ENCODE results near the gene BANF1. TPM values are rescaled to one million over a fixed set of nuclear protein-coding genes. Genes with fewer than 3 reads are reported as not detected.

The BANF1 gene
- total and polyA plus RNA-seq, 9 donors = 35.7 to 264 (median 243) TPM

GRCh38 chr11:65988791-65989592 lies 13.3 kb upstream of the BANF1 start:
- WGBS (ENCODE audit: insufficient coverage) = 7% methylated on average over 3 of the region's 10 CpGs
- H3K9me3 ChIP-seq (replicated peaks; ENCODE audit: control insufficient read depth, low read depth, low read length) = no peaks in the 10 kb centered on the region
- H3K36me3 ChIP-seq (ENCODE audit: control insufficient read depth, insufficient read depth, low read length) = peaks cover 8% of the 10 kb centered on the region
- H3K4me1 ChIP-seq (ENCODE audit: control insufficient read depth, insufficient read depth, low read length) = no peaks in the 10 kb centered on the region
- DNase-seq = peak; percentile 97
- no peaks in the 10 kb centered on the region for H3K27me3 ChIP-seq (ENCODE audit: control insufficient read depth, insufficient read depth, low read length)
- H3K4me3 ChIP-seq (ENCODE audit: low read length) = no peak overlapping the region
- H3K27ac ChIP-seq (ENCODE audit: low read length) = no peak overlapping the region

- DNase-seq = no peak
- Histone ChIP-seq H3K4me1 (ENCODE audit: control insufficient read depth, insufficient read depth, low read length) (no peaks in the 10 kb centered on the region), H3K9me3 (replicated peaks; ENCODE audit: control insufficient read depth, low read depth, low read length) (no peaks in the 10 kb centered on the region), H3K4me3 (ENCODE audit: low read length) (no peak overlapping the region), H3K27ac (ENCODE audit: low read length) (no peak overlapping the region), H3K36me3 (ENCODE audit: control insufficient read depth, insufficient read depth, low read length) (peaks cover 10% of the 10 kb centered on the region), H3K27me3 (ENCODE audit: control insufficient read depth, insufficient read depth, low read length) (no peaks in the 10 kb centered on the region)
- 88% methylated on average over 2 of the region's 5 CpGs for WGBS (ENCODE audit: insufficient coverage)
Observed at GRCh38 chr11:65992056-65992455, 10.2 kb upstream of the BANF1 start.

- Histone ChIP-seq H3K4me3 (ENCODE audit: low read length) (no peak overlapping the region), H3K27me3 (ENCODE audit: control insufficient read depth, insufficient read depth, low read length) (no peaks in the 10 kb centered on the region), H3K9me3 (replicated peaks; ENCODE audit: control insufficient read depth, low read depth, low read length) (no peaks in the 10 kb centered on the region), H3K27ac (ENCODE audit: low read length) (no peak overlapping the region), H3K36me3 (ENCODE audit: control insufficient read depth, insufficient read depth, low read length) (peaks cover 36% of the 10 kb centered on the region), H3K4me1 (ENCODE audit: control insufficient read depth, insufficient read depth, low read length) (peaks cover 8% of the 10 kb centered on the region)
- 92% methylated on average over 2 of the region's 2 CpGs for WGBS (ENCODE audit: insufficient coverage)
- DNase-seq = no peak
Observed at GRCh38 chr11:65997286-65997685, 5.0 kb upstream of the BANF1 start.

GRCh38 chr11:66002648-66003225 lies 434 bp downstream of the BANF1 start:
- Histone ChIP-seq H3K4me3 (ENCODE audit: low read length) (peak overlapping the region; percentile 88), H3K4me1 (ENCODE audit: control insufficient read depth, insufficient read depth, low read length) (peaks cover 18% of the 10 kb centered on the region), H3K27me3 (ENCODE audit: control insufficient read depth, insufficient read depth, low read length) (no peaks in the 10 kb centered on the region), H3K27ac (ENCODE audit: low read length) (peak overlapping the region; percentile 99), H3K36me3 (ENCODE audit: control insufficient read depth, insufficient read depth, low read length) (peaks cover 48% of the 10 kb centered on the region), H3K9me3 (replicated peaks; ENCODE audit: control insufficient read depth, low read depth, low read length) (no peaks in the 10 kb centered on the region)
- WGBS (ENCODE audit: insufficient coverage) = under 1% methylated on average over 36 of the region's 40 CpGs
- peak; percentile 65 for DNase-seq

GRCh38 chr11:66003291-66003690 lies 988 bp downstream of the BANF1 start:
- WGBS (ENCODE audit: insufficient coverage) = 83% methylated on average over 5 of the region's 6 CpGs
- H3K27me3 ChIP-seq (ENCODE audit: control insufficient read depth, insufficient read depth, low read length) = no peaks in the 10 kb centered on the region
- peak overlapping the region; percentile 99 for H3K27ac ChIP-seq (ENCODE audit: low read length)
- peaks cover 42% of the 10 kb centered on the region for H3K36me3 ChIP-seq (ENCODE audit: control insufficient read depth, insufficient read depth, low read length)
- no peaks in the 10 kb centered on the region for H3K9me3 ChIP-seq (replicated peaks; ENCODE audit: control insufficient read depth, low read depth, low read length)
- peaks cover 18% of the 10 kb centered on the region for H3K4me1 ChIP-seq (ENCODE audit: control insufficient read depth, insufficient read depth, low read length)
- no peak for DNase-seq
- peak overlapping the region; percentile 88 for H3K4me3 ChIP-seq (ENCODE audit: low read length)

- H3K4me3 ChIP-seq (ENCODE audit: low read length) = no peak overlapping the region
- WGBS (ENCODE audit: insufficient coverage) = 90% methylated on average over 2 of the region's 4 CpGs
- H3K27ac ChIP-seq (ENCODE audit: low read length) = no peak overlapping the region
- H3K4me1 ChIP-seq (ENCODE audit: control insufficient read depth, insufficient read depth, low read length) = peaks cover 18% of the 10 kb centered on the region
- DNase-seq = no peak
- H3K36me3 ChIP-seq (ENCODE audit: control insufficient read depth, insufficient read depth, low read length) = peaks cover 34% of the 10 kb centered on the region
- peaks cover 4% of the 10 kb centered on the region for H3K27me3 ChIP-seq (ENCODE audit: control insufficient read depth, insufficient read depth, low read length)
- no peaks in the 10 kb centered on the region for H3K9me3 ChIP-seq (replicated peaks; ENCODE audit: control insufficient read depth, low read depth, low read length)
Observed at GRCh38 chr11:66004186-66004585, 1.9 kb downstream of the BANF1 start.

GRCh38 chr11:66006134-66006890 lies 4.0 kb downstream of the BANF1 start:
- H3K27me3 ChIP-seq (ENCODE audit: control insufficient read depth, insufficient read depth, low read length) = peaks cover 23% of the 10 kb centered on the region
- no peak overlapping the region for H3K4me3 ChIP-seq (ENCODE audit: low read length)
- no peaks in the 10 kb centered on the region for H3K9me3 ChIP-seq (replicated peaks; ENCODE audit: control insufficient read depth, low read depth, low read length)
- H3K36me3 ChIP-seq (ENCODE audit: control insufficient read depth, insufficient read depth, low read length) = peaks cover 21% of the 10 kb centered on the region
- 77% methylated on average over 11 of the region's 13 CpGs for WGBS (ENCODE audit: insufficient coverage)
- no peak overlapping the region for H3K27ac ChIP-seq (ENCODE audit: low read length)
- H3K4me1 ChIP-seq (ENCODE audit: control insufficient read depth, insufficient read depth, low read length) = peaks cover 11% of the 10 kb centered on the region
- DNase-seq = no peak

- H3K4me3 ChIP-seq (ENCODE audit: low read length) = no peak overlapping the region
- no peak for DNase-seq
Observed at GRCh38 chr11:66006891-66007176, 4.5 kb downstream of the BANF1 start.

GRCh38 chr11:66007201-66007634 lies 4.9 kb downstream of the BANF1 start:
- Histone ChIP-seq H3K27ac (ENCODE audit: low read length) (no peak overlapping the region), H3K4me3 (ENCODE audit: low read length) (no peak overlapping the region), H3K4me1 (ENCODE audit: control insufficient read depth, insufficient read depth, low read length) (peaks cover 10% of the 10 kb centered on the region), H3K9me3 (replicated peaks; ENCODE audit: control insufficient read depth, low read depth, low read length) (no peaks in the 10 kb centered on the region), H3K27me3 (ENCODE audit: control insufficient read depth, insufficient read depth, low read length) (peaks cover 32% of the 10 kb centered on the region), H3K36me3 (ENCODE audit: control insufficient read depth, insufficient read depth, low read length) (peaks cover 21% of the 10 kb centered on the region)
- no peak for DNase-seq
- WGBS (ENCODE audit: insufficient coverage) = 65% methylated on average over 2 of the region's 5 CpGs

More at GRCh38 chr11:66006891-66007176, 4.5 kb downstream of the BANF1 start:
- Histone ChIP-seq H3K27ac (ENCODE audit: low read length) (no peak overlapping the region), H3K4me1 (ENCODE audit: control insufficient read depth, insufficient read depth, low read length) (peaks cover 10% of the 10 kb centered on the region), H3K9me3 (replicated peaks; ENCODE audit: control insufficient read depth, low read depth, low read length) (no peaks in the 10 kb centered on the region), H3K36me3 (ENCODE audit: control insufficient read depth, insufficient read depth, low read length) (peaks cover 21% of the 10 kb centered on the region), H3K27me3 (ENCODE audit: control insufficient read depth, insufficient read depth, low read length) (peaks cover 28% of the 10 kb centered on the region)
- 66% methylated on average over 3 of the region's 4 CpGs for WGBS (ENCODE audit: insufficient coverage)

GRCh38 chr11:66008095-66008467 lies 5.8 kb downstream of the BANF1 start:
- H3K36me3 ChIP-seq (ENCODE audit: control insufficient read depth, insufficient read depth, low read length) = peaks cover 21% of the 10 kb centered on the region
- H3K4me3 ChIP-seq (ENCODE audit: low read length) = no peak overlapping the region
- H3K27me3 ChIP-seq (ENCODE audit: control insufficient read depth, insufficient read depth, low read length) = peaks cover 41% of the 10 kb centered on the region
- H3K9me3 ChIP-seq (replicated peaks; ENCODE audit: control insufficient read depth, low read depth, low read length) = no peaks in the 10 kb centered on the region
- 100% methylated on average over 1 of the region's 2 CpGs for WGBS (ENCODE audit: insufficient coverage)
- DNase-seq = no peak
- no peak overlapping the region for H3K27ac ChIP-seq (ENCODE audit: low read length)
- H3K4me1 ChIP-seq (ENCODE audit: control insufficient read depth, insufficient read depth, low read length) = peaks cover 6% of the 10 kb centered on the region

Data from muscle of leg (tissue), 11 donors.